Natural killer cell (primary cell): ENCODE measurements around the gene PPP1R12C. TPM values are rescaled to one million over a fixed set of nuclear protein-coding genes. Genes with fewer than 3 reads are reported as not detected.
"Not testable (repeated sequence)": the region's sequence is repeated elsewhere in the genome, so short reads cannot be mapped to it uniquely, and the experiment has no call there.

ENCODE experiments used
- ATAC-seq, 3 donors: fragments of 150-1000 bp in 2 of 3; fragments of 200-7000 bp in 1 of 3; cut with Tn5 transposase; 1 replicate in 1 of 3; 2 replicates in 2 of 3; pipeline ENCODE4 v1.10.0; 2021; ENCODE audit warnings: mild to moderate bottlenecking in 2 of 3, moderate library complexity in 2 of 3
- DNase-seq, 2 donors: peaks; one replicate each; pipeline versions ENCODE4 v3.0.0 to v3.0.0-alpha.2; 2013 to 2021; ENCODE audit warnings: mixed read lengths in 1 of 2
- H3K27ac ChIP-seq: one replicate; pipeline ENCODE4 v1.5.1; 2013; ENCODE audit warnings: mild to moderate bottlenecking, low read length
- H3K27me3 ChIP-seq: one replicate; pipeline ENCODE4 v1.6.1; 2013; ENCODE audit warnings: low read length; ENCODE audit not compliant: control insufficient read depth, insufficient read depth
- H3K36me3 ChIP-seq: one replicate; pipeline ENCODE4 v1.6.1; 2013; ENCODE audit warnings: low read length; ENCODE audit not compliant: control insufficient read depth, insufficient read depth
- H3K4me1 ChIP-seq: one replicate; pipeline ENCODE4 v1.6.1; 2013; ENCODE audit warnings: low read length; ENCODE audit not compliant: control insufficient read depth, insufficient read depth
- H3K4me3 ChIP-seq: one replicate; pipeline ENCODE4 v1.5.1; 2013; ENCODE audit warnings: low read length
- H3K9me3 ChIP-seq: one replicate; pipeline ENCODE4 v1.6.1; 2013; ENCODE audit warnings: low read length; ENCODE audit not compliant: control insufficient read depth, insufficient read depth
- H3K27ac Mint-ChIP-seq, 2 donors: one replicate each; pipeline ENCODE4 v1.8.0; 2022; ENCODE audit warnings: mild to moderate bottlenecking in 2 of 2, mixed read lengths in 2 of 2, moderate library complexity in 1 of 2
- H3K27me3 Mint-ChIP-seq, 2 donors: one replicate each; pipeline ENCODE4 v1.8.0; 2022; ENCODE audit warnings: low read depth in 2 of 2, mixed read lengths in 2 of 2
- H3K36me3 Mint-ChIP-seq: one replicate; pipeline ENCODE4 v1.8.0; 2022; ENCODE audit warnings: mixed read lengths
- H3K4me1 Mint-ChIP-seq, 2 donors: one replicate each; pipeline ENCODE4 v1.8.0; 2022; ENCODE audit warnings: mixed read lengths in 2 of 2
- H3K4me3 Mint-ChIP-seq: one replicate; pipeline ENCODE4 v1.8.0; 2022; ENCODE audit warnings: mild to moderate bottlenecking, moderate library complexity, mixed read lengths
- H3K9me3 Mint-ChIP-seq, 2 donors: one replicate each; pipeline ENCODE4 v1.8.0; 2022; ENCODE audit warnings: mixed read lengths in 2 of 2
- WGBS: methylation state at CpG from one replicate; pipeline ENCODE4 v1.1.7; 2013; ENCODE audit warnings: missing lambda C conversion rate; ENCODE audit not compliant: insufficient coverage; 5-methylcytosine and 5-hydroxymethylcytosine counted together
- intact Hi-C: fragments of 100-400 bp; cut with micrococcal nuclease; formaldehyde crosslinking; loops from one replicate; pipeline ENCODE4 v1.14.2; 2022
- total RNA-seq, 4 donors: library from RNA; stranded (reverse); fragments of 120-200 nt in 1 of 4; gene quantifications; one replicate each; pipeline versions ENCODE4 v1.2.3 to v1.2.4, GENCODE V29; 2013 to 2022
- TF ChIP-seq, protein P1 (sequence below): fragments of 200-600 bp; IDR thresholded peaks from one replicate; pipeline ENCODE4 v1.8.0; 2022; ENCODE audit warnings: antibody characterized with exemption

PPP1R12C gene
- total RNA-seq, 3 donors from 2014 or later (not counting 1 experiment from before 2014, with no cell fraction given), result 162 to 178 (median 174) TPM

GRCh38 chr19:55067869-55068268 is 49.6 kb downstream of the PPP1R12C start:
- no peaks in the 10 kb centered on the region for H3K9me3 ChIP-seq
- Mint-ChIP-seq H3K36me3 (no peaks in the 10 kb centered on the region), H3K4me3 (no peak overlapping the region), H3K4me1 (peaks cover 9 to 13% of the 10 kb centered on the region in 2 donors), H3K9me3 (no peaks in the 10 kb centered on the region), H3K27me3 (peaks cover 33 to 45% of the 10 kb centered on the region in 2 donors), H3K27ac (no peak overlapping the region)
- peaks cover 17% of the 10 kb centered on the region for H3K4me1 ChIP-seq
- no peak for DNase-seq
- ATAC-seq, result no peak
- no peak overlapping the region for H3K4me3 ChIP-seq
- WGBS, result 55% methylated on average over 3 of the region's 3 CpGs
- no peaks in the 10 kb centered on the region for H3K36me3 ChIP-seq
- peaks cover 30% of the 10 kb centered on the region for H3K27me3 ChIP-seq
- TF ChIP-seq, protein P1, sequence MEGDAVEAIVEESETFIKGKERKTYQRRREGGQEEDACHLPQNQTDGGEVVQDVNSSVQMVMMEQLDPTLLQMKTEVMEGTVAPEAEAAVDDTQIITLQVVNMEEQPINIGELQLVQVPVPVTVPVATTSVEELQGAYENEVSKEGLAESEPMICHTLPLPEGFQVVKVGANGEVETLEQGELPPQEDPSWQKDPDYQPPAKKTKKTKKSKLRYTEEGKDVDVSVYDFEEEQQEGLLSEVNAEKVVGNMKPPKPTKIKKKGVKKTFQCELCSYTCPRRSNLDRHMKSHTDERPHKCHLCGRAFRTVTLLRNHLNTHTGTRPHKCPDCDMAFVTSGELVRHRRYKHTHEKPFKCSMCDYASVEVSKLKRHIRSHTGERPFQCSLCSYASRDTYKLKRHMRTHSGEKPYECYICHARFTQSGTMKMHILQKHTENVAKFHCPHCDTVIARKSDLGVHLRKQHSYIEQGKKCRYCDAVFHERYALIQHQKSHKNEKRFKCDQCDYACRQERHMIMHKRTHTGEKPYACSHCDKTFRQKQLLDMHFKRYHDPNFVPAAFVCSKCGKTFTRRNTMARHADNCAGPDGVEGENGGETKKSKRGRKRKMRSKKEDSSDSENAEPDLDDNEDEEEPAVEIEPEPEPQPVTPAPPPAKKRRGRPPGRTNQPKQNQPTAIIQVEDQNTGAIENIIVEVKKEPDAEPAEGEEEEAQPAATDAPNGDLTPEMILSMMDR, result no peak
- no peak overlapping the region for H3K27ac ChIP-seq
- intact Hi-C loops, result no loop called here

DNA sequence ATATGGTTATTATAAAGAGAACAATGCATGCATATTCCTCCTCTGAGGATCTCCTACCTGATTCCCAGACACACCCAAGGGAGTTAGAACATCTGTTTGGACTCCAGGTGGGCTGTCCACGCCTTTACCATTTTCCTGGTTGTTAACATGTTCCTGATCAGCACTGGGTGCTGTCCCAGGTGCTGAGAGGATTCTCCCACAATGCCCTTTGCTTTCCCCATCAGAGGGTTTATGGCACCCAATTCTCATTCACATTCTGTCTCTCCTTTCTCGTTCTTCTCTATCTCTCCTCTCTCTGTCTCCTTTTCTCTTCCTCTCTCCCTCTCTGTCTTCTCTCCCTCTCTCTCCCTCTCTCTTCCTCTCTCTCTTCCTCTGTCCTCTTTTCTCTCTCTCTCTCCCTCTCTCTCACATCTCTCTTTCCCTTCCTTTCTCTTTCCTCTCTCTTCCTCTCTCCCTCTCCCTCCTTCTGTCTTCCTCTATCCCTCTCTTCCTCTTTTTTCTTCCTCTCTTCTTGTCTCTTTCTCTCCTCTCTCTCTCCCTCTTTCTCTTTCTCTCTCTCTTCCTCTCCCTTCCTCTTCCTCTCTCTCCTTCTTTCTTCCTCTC is 51.2 kb downstream of the PPP1R12C start:
- intact Hi-C loops, result no loop called here
- TF ChIP-seq, protein P1, result no peak
- WGBS, result 30% methylated on average over 2 of the region's 2 CpGs
- H3K4me1 Mint-ChIP-seq, result peaks cover 9 to 25% of the 10 kb centered on the region in 2 donors
- DNase-seq (no peak), ATAC-seq (no peak)
- peaks cover 33 to 35% of the 10 kb centered on the region in 2 donors for H3K27me3 Mint-ChIP-seq
- H3K27ac Mint-ChIP-seq, result no peak overlapping the region
- no peaks in the 10 kb centered on the region for H3K9me3 Mint-ChIP-seq
- Histone ChIP-seq H3K4me1 (peaks cover 30% of the 10 kb centered on the region), H3K27ac (no peak overlapping the region), H3K9me3 (no peaks in the 10 kb centered on the region), H3K36me3 (no peaks in the 10 kb centered on the region), H3K4me3 (no peak overlapping the region), H3K27me3 (peaks cover 22% of the 10 kb centered on the region)
- H3K4me3 Mint-ChIP-seq, result no peak overlapping the region
- H3K36me3 Mint-ChIP-seq, result no peaks in the 10 kb centered on the region

GRCh38 chr19:55065516-55065915 is 51.9 kb downstream of the PPP1R12C start:
- H3K36me3 ChIP-seq, ATAC-seq, DNase-seq, H3K27ac Mint-ChIP-seq, H3K4me3 Mint-ChIP-seq, H3K27ac ChIP-seq, H3K9me3 ChIP-seq, H3K9me3 Mint-ChIP-seq, H3K4me3 ChIP-seq, intact Hi-C loops, H3K36me3 Mint-ChIP-seq: not testable (repeated sequence)
- H3K4me1 ChIP-seq, result peaks cover 30% of the 10 kb centered on the region
- whole genome bisulfite sequencing, result 76% methylated on average over 9 of the region's 9 CpGs
- Mint-ChIP-seq H3K27me3 (peaks cover 31 to 33% of the 10 kb centered on the region in 2 donors), H3K4me1 (peaks cover 10 to 27% of the 10 kb centered on the region in 2 donors)
- H3K27me3 ChIP-seq, result peaks cover 20% of the 10 kb centered on the region

DNA sequence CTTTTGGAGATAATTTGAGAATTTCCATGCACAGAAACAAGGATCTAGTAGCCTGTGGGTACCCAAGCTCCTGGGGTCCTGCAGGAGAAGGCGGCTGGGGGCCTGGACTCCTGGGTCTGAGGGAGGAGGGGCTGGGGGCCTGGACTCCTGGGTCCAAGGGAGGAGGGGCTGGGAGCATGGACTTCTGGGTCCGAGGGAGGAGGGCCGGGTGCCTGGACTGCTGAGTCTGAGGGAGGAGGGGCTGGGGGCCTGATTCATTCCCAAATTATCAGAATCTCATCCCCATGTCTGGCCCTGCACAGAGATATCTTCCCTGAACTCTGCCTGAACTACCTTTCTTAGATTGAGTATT is 54.0 kb downstream of the PPP1R12C start:
- H3K36me3 ChIP-seq, result peaks cover 2% of the 10 kb centered on the region
- WGBS, result 84% methylated on average over 2 of the region's 3 CpGs
- TF ChIP-seq, protein P1, result no peak
- ATAC-seq (no peak), DNase-seq (no peak)
- H3K4me1 Mint-ChIP-seq, result peaks cover 4 to 17% of the 10 kb centered on the region in 2 donors
- no peak overlapping the region for H3K4me3 ChIP-seq
- H3K36me3 Mint-ChIP-seq, result no peaks in the 10 kb centered on the region
- H3K4me3 Mint-ChIP-seq, result peak overlapping the region; percentile 92
- intact Hi-C loops, result loop anchor here (1.0 kb wide), 1 partner anchor 18 kb away; no protein-coding TSS in a partner anchor
- H3K4me1 ChIP-seq, result peaks cover 20% of the 10 kb centered on the region
- peak overlapping the region; percentile 64 to 82 for H3K27ac Mint-ChIP-seq
- H3K27me3 ChIP-seq, result peaks cover 5% of the 10 kb centered on the region
- H3K27ac ChIP-seq, result peak overlapping the region; percentile 71
- peaks cover 16 to 20% of the 10 kb centered on the region in 2 donors for H3K27me3 Mint-ChIP-seq
- H3K9me3 Mint-ChIP-seq, result no peaks in the 10 kb centered on the region
- H3K9me3 ChIP-seq, result no peaks in the 10 kb centered on the region
